GM18499 (cell line): ENCODE data around the gene EED.

Experiments used
- ATAC-seq: cut with Tn5 transposase; IDR thresholded peaks from one replicate; pipeline ENCODE4 v1.9.1; 2021; ENCODE audit warnings: moderate number of reproducible peaks; ENCODE audit not compliant: insufficient read depth, unreplicated experiment

Gene EED

GRCh38 chr11:86244522-86245368 is at the start of gene EED:
EED (plus strand) TSS chr11:86244753; CDS start chr11:86245230, 477 bp downstream.
- peak; percentile 35 for ATAC-seq

GRCh38 chr11:86194998-86195397 is 49.6 kb upstream of the EED start:
- ATAC-seq, result no peak

GRCh38 chr11:86196085-86196696 is 48.4 kb upstream of the EED start:
- ATAC-seq, result no peak

GRCh38 chr11:86196913-86197312 is 47.6 kb upstream of the EED start:
- no peak for ATAC-seq

GRCh38 chr11:86197448-86197847 is 47.1 kb upstream of the EED start:
- no peak for ATAC-seq

- ATAC-seq, result no peak
Observed at GRCh38 chr11:86198139-86198538, 46.4 kb upstream of the EED start.

GRCh38 chr11:86199354-86199753 is 45.2 kb upstream of the EED start:
- ATAC-seq, result no peak

GRCh38 chr11:86201371-86201884 is 43.1 kb upstream of the EED start:
- ATAC-seq, result no peak

- no peak for ATAC-seq
Observed at GRCh38 chr11:86202013-86202336, 42.6 kb upstream of the EED start.

- no peak for ATAC-seq
Observed at GRCh38 chr11:86204356-86204755, 40.2 kb upstream of the EED start.

- no peak for ATAC-seq
Observed at GRCh38 chr11:86205421-86206336, 38.9 kb upstream of the EED start.

- ATAC-seq, result no peak
Observed at GRCh38 chr11:86206337-86206695, 38.2 kb upstream of the EED start.

- ATAC-seq, result no peak
Observed at GRCh38 chr11:86207413-86207812, 37.1 kb upstream of the EED start.

- no peak for ATAC-seq
Observed at GRCh38 chr11:86208572-86208971, 36.0 kb upstream of the EED start.

- ATAC-seq, result no peak
Observed at GRCh38 chr11:86209806-86210657, 34.5 kb upstream of the EED start.

GRCh38 chr11:86210898-86211297 is 33.7 kb upstream of the EED start:
- ATAC-seq, result no peak

- peak; percentile 59 for ATAC-seq
Observed at GRCh38 chr11:86211619-86212018, 32.9 kb upstream of the EED start.

- no peak for ATAC-seq
Observed at GRCh38 chr11:86212019-86212611, 32.4 kb upstream of the EED start.

GRCh38 chr11:86214710-86215109 is 29.8 kb upstream of the EED start:
- peak; percentile 35 for ATAC-seq
